AG10803 (cell line): ENCODE measurements around the gene PDRG1.

Source experiments
- DNase-seq: peaks from one replicate; pipeline ENCODE4 v3.0.0; 2010; ENCODE audit warnings: low read depth
- H3K4me3 ChIP-seq: 2 replicates; pipeline ENCODE4 v1.5.1; 2011; ENCODE audit warnings: mild to moderate bottlenecking, low read length, control low read depth
- CTCF ChIP-seq: conservative IDR thresholded peaks from 2 replicates; pipeline ENCODE4 v1.5.1; 2011; ENCODE audit warnings: mild to moderate bottlenecking, low read length, control low read depth, inconsistent platforms

PDRG1 gene

GRCh38 chr20:31913431-31914157, 38.3 kb downstream of the PDRG1 start:
- no peak for DNase-seq
- TF ChIP-seq CTCF = no peak
- H3K4me3 ChIP-seq = no peak overlapping the region

- no peak for DNase-seq
- H3K4me3 ChIP-seq = no peak overlapping the region
- no peak for TF ChIP-seq CTCF
Observed at GRCh38 chr20:31910071-31910803, 41.6 kb downstream of the PDRG1 start.

GRCh38 chr20:31909253-31910070, 42.4 kb downstream of the PDRG1 start:
- TF ChIP-seq CTCF = no peak
- no peak overlapping the region for H3K4me3 ChIP-seq
- DNase-seq = no peak

- no peak for DNase-seq
- no peak overlapping the region for H3K4me3 ChIP-seq
- no peak for TF ChIP-seq CTCF
Observed at GRCh38 chr20:31908424-31908823, 43.4 kb downstream of the PDRG1 start.

GRCh38 chr20:31908016-31908415, 43.8 kb downstream of the PDRG1 start:
- TF ChIP-seq CTCF = no peak
- H3K4me3 ChIP-seq = no peak overlapping the region
- no peak for DNase-seq

- no peak for TF ChIP-seq CTCF
- DNase-seq = no peak
- H3K4me3 ChIP-seq = no peak overlapping the region
Observed at GRCh38 chr20:31907046-31907445, 44.8 kb downstream of the PDRG1 start.
